HG03108 (cell line): ENCODE data around the gene FAM107B.
"Not testable (repeated sequence)": the region's sequence is repeated elsewhere in the genome, so short reads cannot be mapped to it uniquely, and the experiment has no call there.

Experiments
- ATAC-seq: cut with Tn5 transposase; IDR thresholded peaks from one replicate; pipeline ENCODE4 v1.9.1; 2021; ENCODE audit warnings: moderate library complexity; ENCODE audit not compliant: unreplicated experiment

The FAM107B gene

GRCh38 chr10:14774797-14775196, at the start of gene FAM107B:
Gene FAM107B (minus strand): TSS chr10:14774897. CDS start chr10:14774663, 234 bp downstream.
- no peak for ATAC-seq

- no peak for ATAC-seq
Observed at GRCh38 chr10:14823966-14824365, 49.3 kb upstream of the FAM107B start.

- ATAC-seq, result no peak
Observed at GRCh38 chr10:14822879-14823755, 48.4 kb upstream of the FAM107B start.

- no peak for ATAC-seq
Observed at GRCh38 chr10:14821635-14822375, 47.1 kb upstream of the FAM107B start.

- no peak for ATAC-seq
Observed at GRCh38 chr10:14820775-14821154, 46.1 kb upstream of the FAM107B start.

GRCh38 chr10:14820010-14820774, 45.5 kb upstream of the FAM107B start:
- ATAC-seq, result no peak

- ATAC-seq, result not testable (repeated sequence)
Observed at GRCh38 chr10:14816717-14817116, 42.0 kb upstream of the FAM107B start.

- ATAC-seq, result no peak
Observed at GRCh38 chr10:14815681-14816080, 41.0 kb upstream of the FAM107B start.

GRCh38 chr10:14812271-14812670, 37.6 kb upstream of the FAM107B start:
- no peak for ATAC-seq

GRCh38 chr10:14810969-14811953, 36.6 kb upstream of the FAM107B start:
- ATAC-seq, result no peak

- no peak for ATAC-seq
Observed at GRCh38 chr10:14806318-14806717, 31.6 kb upstream of the FAM107B start.

- ATAC-seq, result no peak
Observed at GRCh38 chr10:14803827-14804226, 29.1 kb upstream of the FAM107B start.

GRCh38 chr10:14801723-14802122, 27.0 kb upstream of the FAM107B start:
- no peak for ATAC-seq

GRCh38 chr10:14800397-14800796, 25.7 kb upstream of the FAM107B start:
- ATAC-seq, result no peak

- no peak for ATAC-seq
Observed at GRCh38 chr10:14798636-14799035, 23.9 kb upstream of the FAM107B start.

- ATAC-seq, result no peak
Observed at GRCh38 chr10:14787938-14788337, 13.2 kb upstream of the FAM107B start.

GRCh38 chr10:14784459-14785055, 9.9 kb upstream of the FAM107B start:
- ATAC-seq, result no peak

GRCh38 chr10:14782691-14783363, 8.1 kb upstream of the FAM107B start:
- ATAC-seq, result no peak

- ATAC-seq, result no peak
Observed at GRCh38 chr10:14781763-14782162, 7.1 kb upstream of the FAM107B start.
